GM12878 (cell line): Measurements from ENCODE around the gene MPST. TPM values are rescaled to one million over a fixed set of nuclear protein-coding genes. Genes with fewer than 3 reads are reported as not detected.

Experiments used
- ATF3 ChIP-seq: IDR thresholded peaks from 2 replicates; pipeline ENCODE4 v1.6.1; 2011; ENCODE audit warnings: low read depth, mild to moderate bottlenecking, low read length, moderate library complexity, borderline replicate concordance; ENCODE audit errors: extremely low read depth
- BHLHE40 ChIP-seq, 2 experiments: fragments of 450-650 bp in 1 of 2; IDR thresholded peaks; 2 replicates each; pipeline ENCODE4 v1.6.1; 2011 to 2017; ENCODE audit warnings: low read depth in 2 of 2, borderline replicate concordance in 1 of 2, improper control_type of control experiment in 1 of 2, low read length in 1 of 2, mild to moderate bottlenecking in 1 of 2
- CREM ChIP-seq: IDR thresholded peaks from 2 replicates; pipeline ENCODE4 v1.6.1; 2014; ENCODE audit warnings: antibody characterized with exemption, low read depth
- ELK1 ChIP-seq: IDR thresholded peaks from 2 replicates; pipeline ENCODE4 v1.6.1; 2012; ENCODE audit warnings: low read depth, low read length, improper control_type of control experiment
- ETV6 ChIP-seq, 2 experiments: fragments of 450-650 bp in 1 of 2; IDR thresholded peaks in 1 of 2; conservative IDR thresholded peaks in 1 of 2; 2 replicates each; pipeline ENCODE4 v1.6.1; 2014; ENCODE audit warnings: antibody characterized with exemption in 1 of 2, borderline replicate concordance in 1 of 2, low read depth in 1 of 2, mild to moderate bottlenecking in 1 of 2, moderate library complexity in 1 of 2
- GABPA ChIP-seq: IDR thresholded peaks from 2 replicates; pipeline ENCODE4 v1.6.1; 2014; ENCODE audit warnings: antibody characterized with exemption, low read depth, mild to moderate bottlenecking, inconsistent platforms
- MLLT1 ChIP-seq: fragments of 450-650 bp; IDR thresholded peaks from 2 replicates; pipeline ENCODE4 v1.6.1; 2016; ENCODE audit warnings: mild to moderate bottlenecking
- MXI1 ChIP-seq: fragments of 150-350 bp; IDR thresholded peaks from 2 replicates; pipeline ENCODE4 v1.6.1; 2011; ENCODE audit warnings: low read depth, mild to moderate bottlenecking, inconsistent platforms, low read length, improper control_type of control experiment
- NBN ChIP-seq: fragments of 450-650 bp; IDR thresholded peaks from 2 replicates; pipeline ENCODE4 v1.6.1; 2016
- RAD21 ChIP-seq: IDR thresholded peaks from 2 replicates; pipeline ENCODE4 v1.6.1; 2011; ENCODE audit warnings: mild to moderate bottlenecking, low read depth, low read length, moderate library complexity; ENCODE audit not compliant: insufficient read depth
- RELB ChIP-seq: fragments of 450-650 bp; IDR thresholded peaks from 2 replicates; pipeline ENCODE4 v1.6.1; 2017; ENCODE audit warnings: low read depth, mild to moderate bottlenecking, moderate library complexity
- REST ChIP-seq: IDR thresholded peaks from 2 replicates; pipeline ENCODE4 v1.6.1; 2012; ENCODE audit warnings: mild to moderate bottlenecking, low read depth, low read length
- SIN3A ChIP-seq: IDR thresholded peaks from 2 replicates; pipeline ENCODE4 v1.6.1; 2012; ENCODE audit warnings: low read depth, low read length, improper control_type of control experiment
- SKIL ChIP-seq: fragments of 450-650 bp; IDR thresholded peaks from 2 replicates; pipeline ENCODE4 v1.6.1; 2017; ENCODE audit warnings: mild to moderate bottlenecking, low read depth, inconsistent platforms; ENCODE audit not compliant: poor library complexity, severe bottlenecking
- SMC3 ChIP-seq: IDR thresholded peaks from 2 replicates; pipeline ENCODE4 v1.6.1; 2011; ENCODE audit warnings: low read length, improper control_type of control experiment, borderline replicate concordance
- SP1 ChIP-seq: IDR thresholded peaks from one replicate; pipeline ENCODE4 v1.6.1; 2011; ENCODE audit warnings: low read depth, low read length
- TCF7 ChIP-seq: IDR thresholded peaks from 2 replicates; pipeline ENCODE4 v1.6.1; 2014; ENCODE audit warnings: antibody characterized with exemption, borderline replicate concordance
- ZNF274 ChIP-seq: IDR thresholded peaks from one replicate; pipeline ENCODE4 v1.8.0; 2011; ENCODE audit not compliant: insufficient read length, insufficient read depth
- polyA plus RNA-seq, 11 experiments: library from polyadenylated mRNA; depleted of rRNA in 4 of 11; unstranded in 6 of 11; stranded (reverse) in 5 of 11; fragments of >200 nt; fragmentation: Nextera tagmentation in 4 of 11; fragmentation: Illumina TruSeq in 1 of 11; extraction: Ambion mirVana in 4 of 11; extraction: Trizol in 1 of 11; gene quantifications; 1 replicate in 1 of 11; 2 replicates in 10 of 11; pipeline versions ENCODE4 v1.2.1 to v1.2.3, GENCODE V29; 2011 to 2016; ENCODE audit warnings: inconsistent platforms in 2 of 11, missing spikeins in 2 of 11, low read depth in 1 of 11
- total RNA-seq, 4 experiments: library from RNA; depleted of rRNA in 3 of 4; stranded (reverse); fragments of >200 nt in 3 of 4; fragmentation: Illumina TruSeq in 1 of 4; extraction: Trizol in 1 of 4; gene quantifications; 2 replicates each; pipeline versions ENCODE4 v1.2.1 to v1.2.3, GENCODE V29; 2013 to 2021

Gene MPST
- total and polyA plus RNA-seq, 10 of the 15 experiments (the other 5 are each of a cell fraction or from before 2014, with no cell fraction given): 0.95 to 88.7 (median 38.5) TPM

- TF ChIP-seq MLLT1 (0 out of 2 replicates have a peak, but pooled peaks have one; percentile 24), REST (no peak), ZNF274 (no peak), GABPA (0 out of 2 replicates have a peak, but pooled peaks have one; percentile 35), ATF3 (no peak), SP1 (peak; percentile 66), ELK1 (peak; percentile 97), SMC3 (peak; percentile 96), BHLHE40 (IDR thresholded peaks at IDR 0.05; ENCODE audit: borderline replicate concordance in 1 of 2, low read depth in 2 of 2, low read length in 1 of 2) (peak; percentile 30 to 62; a peak in 2 of 4 replicates), TCF7 (no peak), MXI1 (peak; percentile 67), RAD21 (peak; percentile 90), SKIL (peak; percentile 24), CREM (peak; percentile 60), NBN (peak; percentile 43; the same call in 1 of the 2 replicates), ETV6 (conservative IDR thresholded peaks at IDR 0.05 in 1 of 2, IDR thresholded peaks at IDR 0.05 in 1 of 2; ENCODE audit: borderline replicate concordance in 1 of 2, low read depth in 1 of 2) (peak in 1 of 2 experiments; percentile 40; a peak in 1 of 4 replicates), SIN3A (peak; percentile 61; the same call in 1 of the 2 replicates), RELB (peak; percentile 44; the same call in 1 of the 2 replicates)
Measured at GRCh38 chr22:36977947-36978660, 41.4 kb upstream of the MPST start (continued).
